Retinal pigment epithelial cell (primary cell): ENCODE data around the gene SCLT1.

ENCODE experiments used
- DNase-seq: peaks from one replicate; pipeline ENCODE4 v3.0.0-alpha.2; 2010; ENCODE audit warnings: low read depth
- H3K4me3 ChIP-seq: 2 replicates; pipeline ENCODE4 v1.5.1; 2011; ENCODE audit warnings: mild to moderate bottlenecking, low read length, control low read depth, moderate library complexity
- TF ChIP-seq, protein P1 (sequence below): conservative IDR thresholded peaks from 2 replicates; pipeline ENCODE4 v1.5.1; 2011; ENCODE audit warnings: low read depth, low read length, control low read depth, inconsistent platforms

SCLT1 gene

DNA sequence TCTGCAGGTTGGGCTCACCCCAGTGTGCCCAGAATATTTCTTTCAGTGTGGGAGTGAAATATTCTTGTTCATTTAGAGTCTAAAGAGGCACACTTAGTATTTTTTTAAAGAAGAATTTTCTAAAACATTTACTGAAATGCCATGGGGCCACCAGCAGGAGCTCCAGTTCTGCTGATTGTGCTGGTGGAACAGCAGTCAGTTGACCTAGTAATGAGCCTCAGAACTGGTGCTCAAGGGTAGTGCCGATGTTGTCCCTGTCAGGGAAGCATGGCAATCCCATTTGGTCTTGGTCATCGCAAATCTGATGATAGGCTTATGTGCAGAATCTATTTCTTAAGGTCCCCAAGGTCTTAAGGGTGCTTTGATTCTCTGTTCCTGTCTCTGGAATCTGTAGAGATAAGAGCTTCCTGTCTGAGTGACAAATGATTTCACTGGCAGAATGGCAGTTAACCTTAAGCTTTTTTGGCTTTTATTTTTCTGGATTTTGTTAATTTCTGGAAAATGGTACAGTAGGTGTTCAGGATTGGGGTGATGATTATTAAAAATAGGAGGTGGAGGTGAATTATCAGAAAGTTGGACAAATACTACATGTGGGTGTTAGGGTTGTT, 252.5 kb downstream of the SCLT1 start:
- no peak overlapping the region for H3K4me3 ChIP-seq
- TF ChIP-seq, protein P1, sequence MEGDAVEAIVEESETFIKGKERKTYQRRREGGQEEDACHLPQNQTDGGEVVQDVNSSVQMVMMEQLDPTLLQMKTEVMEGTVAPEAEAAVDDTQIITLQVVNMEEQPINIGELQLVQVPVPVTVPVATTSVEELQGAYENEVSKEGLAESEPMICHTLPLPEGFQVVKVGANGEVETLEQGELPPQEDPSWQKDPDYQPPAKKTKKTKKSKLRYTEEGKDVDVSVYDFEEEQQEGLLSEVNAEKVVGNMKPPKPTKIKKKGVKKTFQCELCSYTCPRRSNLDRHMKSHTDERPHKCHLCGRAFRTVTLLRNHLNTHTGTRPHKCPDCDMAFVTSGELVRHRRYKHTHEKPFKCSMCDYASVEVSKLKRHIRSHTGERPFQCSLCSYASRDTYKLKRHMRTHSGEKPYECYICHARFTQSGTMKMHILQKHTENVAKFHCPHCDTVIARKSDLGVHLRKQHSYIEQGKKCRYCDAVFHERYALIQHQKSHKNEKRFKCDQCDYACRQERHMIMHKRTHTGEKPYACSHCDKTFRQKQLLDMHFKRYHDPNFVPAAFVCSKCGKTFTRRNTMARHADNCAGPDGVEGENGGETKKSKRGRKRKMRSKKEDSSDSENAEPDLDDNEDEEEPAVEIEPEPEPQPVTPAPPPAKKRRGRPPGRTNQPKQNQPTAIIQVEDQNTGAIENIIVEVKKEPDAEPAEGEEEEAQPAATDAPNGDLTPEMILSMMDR, result no peak
- DNase-seq, result no peak

- no peak for DNase-seq
- TF ChIP-seq, protein P1, result no peak
- no peak overlapping the region for H3K4me3 ChIP-seq
These were observed 255.7 kb downstream of the SCLT1 start for GRCh38 chr4:128837679-128838078.

DNA sequence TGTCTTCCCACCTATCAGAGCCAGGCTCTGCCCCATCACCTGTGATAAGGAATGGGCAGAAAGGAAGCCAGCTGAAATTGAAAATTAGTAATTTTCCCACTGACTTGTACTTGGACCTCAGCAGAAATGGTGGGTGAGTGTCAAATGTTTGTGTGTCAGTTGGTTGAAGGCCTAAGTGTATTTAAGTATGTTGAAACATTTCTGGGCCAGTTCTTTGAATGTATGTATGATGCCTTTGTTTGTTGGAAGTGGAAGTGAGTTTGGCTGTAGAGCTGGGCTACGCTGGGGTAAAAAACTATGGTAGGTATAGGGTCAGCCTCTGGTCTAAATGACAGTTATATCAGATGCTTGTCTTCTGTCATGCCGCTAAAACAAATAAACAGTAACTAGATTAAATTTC, 256.1 kb downstream of the SCLT1 start:
- TF ChIP-seq, protein P1, result no peak

DNA sequence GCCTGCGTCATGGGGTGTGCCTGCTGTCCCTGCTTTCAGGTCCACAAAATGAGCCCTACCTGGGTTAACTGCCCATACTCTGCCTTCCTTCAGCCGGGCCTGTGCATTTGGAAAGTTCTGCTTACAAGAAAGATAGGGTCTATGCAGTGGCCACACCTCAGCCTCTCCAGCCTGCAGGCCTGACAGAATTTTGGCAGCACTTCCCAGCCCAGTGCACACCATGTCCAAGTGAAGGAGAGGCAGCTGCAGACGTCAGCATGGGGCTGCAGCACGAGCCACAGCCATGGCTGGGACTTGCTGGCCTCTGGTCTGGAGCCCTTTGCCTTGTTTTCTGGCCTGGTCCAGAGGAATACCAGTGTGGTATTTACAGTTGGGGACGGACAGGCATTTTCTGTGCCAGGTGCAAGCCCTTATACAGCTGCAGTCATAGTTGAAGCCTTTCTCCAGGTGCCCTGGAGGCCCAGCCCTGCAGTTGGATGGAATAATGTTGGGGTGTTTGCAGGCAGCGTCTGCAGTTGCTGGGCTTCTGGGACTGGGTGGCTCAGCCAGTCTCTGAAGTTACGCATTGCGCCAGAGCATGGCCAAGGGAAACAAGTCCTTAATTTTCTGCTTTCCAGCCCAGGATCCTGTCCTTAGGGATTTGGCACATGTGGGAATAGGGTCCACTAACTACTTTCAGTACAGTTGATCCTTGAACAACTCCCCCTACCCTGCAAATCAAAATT, 257.7 kb downstream of the SCLT1 start:
- no peak for DNase-seq
- H3K4me3 ChIP-seq, result no peak overlapping the region

More for the DNA sequence above, 256.1 kb downstream of the SCLT1 start:
- no peak overlapping the region for H3K4me3 ChIP-seq
- no peak for DNase-seq

More for the DNA sequence above, 257.7 kb downstream of the SCLT1 start:
- TF ChIP-seq, protein P1, result no peak
